Gastrocnemius medialis (tissue), 4 donors: ENCODE data around the gene HMGCL. TPM values are rescaled to one million over a fixed set of nuclear protein-coding genes. Genes with fewer than 3 reads are reported as not detected.
A peak's percentile ranks its signal among the peaks of the same experiment; 100 is the strongest.
"Not testable (repeated sequence)": the region's sequence is repeated elsewhere in the genome, so short reads cannot be mapped to it uniquely, and the experiment has no call there.

Experiments used
- ATAC-seq, 2 donors: fragments of 150-250 bp; one replicate each; pipeline ENCODE4 v1.9.1; 2016
- DNase-seq, 2 donors: peaks; one replicate each; pipeline ENCODE4 v3.0.0-alpha.2; 2019
- H3K27ac ChIP-seq, 4 donors: fragments of 200-600 bp; sonication (generic); 1 replicate in 1 of 4; 2 replicates in 3 of 4; pipeline ENCODE4 v1.5.1; 2016 to 2018; ENCODE audit warnings: mild to moderate bottlenecking in 2 of 4, moderate library complexity in 1 of 4
- H3K27me3 ChIP-seq, 3 donors: fragments of 200-600 bp; sonication (generic) in 2 of 3; 1 replicate in 1 of 3; 2 replicates in 2 of 3; pipeline versions ENCODE4 v1.5.1 to v1.6.0; 2016 to 2019; ENCODE audit warnings: mild to moderate bottlenecking in 1 of 3, moderate library complexity in 1 of 3
- H3K36me3 ChIP-seq, 2 donors: fragments of 200-600 bp; sonication (generic) in 1 of 2; one replicate each; pipeline ENCODE4 v1.5.1; 2017 to 2018
- H3K4me1 ChIP-seq, 2 donors: fragments of 200-600 bp; sonication (generic) in 1 of 2; one replicate each; pipeline ENCODE4 v1.5.1; 2016 to 2017; ENCODE audit warnings: mild to moderate bottlenecking in 2 of 2
- H3K4me3 ChIP-seq, 4 donors: fragments of 200-600 bp; sonication (generic) in 3 of 4; 1 replicate in 1 of 4; 2 replicates in 3 of 4; pipeline ENCODE4 v1.5.1; 2016 to 2019; ENCODE audit warnings: mild to moderate bottlenecking in 2 of 4
- H3K9me3 ChIP-seq, 3 donors: fragments of 200-600 bp; sonication (generic) in 2 of 3; 1 replicate in 1 of 3; 2 replicates in 2 of 3; pipeline ENCODE4 v1.5.1; 2016 to 2019
- POLR2A ChIP-seq, 2 donors: fragments of 450-650 bp; IDR thresholded peaks; one replicate each; pipeline ENCODE4 v1.6.1; 2017; ENCODE audit warnings: antibody characterized with exemption in 2 of 2, mild to moderate bottlenecking in 2 of 2, moderate library complexity in 2 of 2
- in situ Hi-C, 4 donors: fragments of 200-750 bp; cut with MboI; loops; one replicate each; pipeline versions ENCODE4 v1.15.0 to v1.8.0; 2017; ENCODE audit warnings: low sequenced_read_pairs in 4 of 4
- intact Hi-C: fragments of 100-400 bp; cut with DNase I; formaldehyde crosslinking; loops from one replicate; pipeline ENCODE4 v1.15.1; 2023; ENCODE audit warnings: low total_unique reads
- total RNA-seq, 4 donors: library from RNA; depleted of rRNA; stranded (reverse); fragments of >200 nt; gene quantifications; one replicate each; pipeline versions ENCODE4 v1.1.0 to v1.2.3, GENCODE V29; 2016
- TF ChIP-seq, protein P1 (sequence below), 5 experiments: fragments of 450-650 bp in 3 of 5; fragments of 200-600 bp in 2 of 5; sonication (generic) in 2 of 5; IDR thresholded peaks in 4 of 5; conservative IDR thresholded peaks in 1 of 5; 1 replicate in 4 of 5; 2 replicates in 1 of 5; pipeline ENCODE4 v1.5.1; 2016 to 2019; ENCODE audit warnings: antibody characterized with exemption in 5 of 5, mild to moderate bottlenecking in 3 of 5, moderate library complexity in 3 of 5

The HMGCL gene
- total RNA-seq, 4 donors from 2014 or later = 19.1 to 30.0 (median 29.5) TPM

DNA sequence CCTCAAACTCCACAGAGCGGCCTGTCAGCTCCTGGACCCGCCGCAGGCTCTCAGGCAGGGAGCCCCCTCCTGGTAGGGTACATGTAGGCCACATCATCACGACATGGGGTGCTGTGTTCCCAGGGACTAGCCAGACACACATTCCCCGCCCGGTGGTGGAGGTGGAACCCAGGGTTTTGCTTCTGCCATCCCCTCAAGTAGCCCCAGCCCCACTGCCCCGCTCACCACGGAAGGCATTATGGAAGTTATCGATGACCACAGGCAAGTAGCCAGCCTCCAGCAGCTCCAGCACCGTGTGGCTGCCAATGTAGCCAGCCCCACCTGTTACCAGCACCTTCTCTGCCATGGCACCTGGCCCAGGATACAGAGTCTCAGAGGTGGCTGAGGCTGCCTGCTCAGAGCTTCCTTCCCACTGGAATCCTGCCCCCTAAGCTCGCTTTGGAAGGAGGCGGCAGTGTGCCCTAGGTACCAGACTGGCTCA is 26.5 kb downstream of the HMGCL start:
- no peaks in the 10 kb centered on the region for H3K27me3 ChIP-seq
- intact Hi-C loops (no loop called here), in situ Hi-C loops (no loop called here)
- H3K27ac ChIP-seq = peak overlapping the region; percentile 87 to 98 (median 94)
- TF ChIP-seq POLR2A (IDR thresholded peaks at IDR 0.05) = no peak
- TF ChIP-seq, protein P1, sequence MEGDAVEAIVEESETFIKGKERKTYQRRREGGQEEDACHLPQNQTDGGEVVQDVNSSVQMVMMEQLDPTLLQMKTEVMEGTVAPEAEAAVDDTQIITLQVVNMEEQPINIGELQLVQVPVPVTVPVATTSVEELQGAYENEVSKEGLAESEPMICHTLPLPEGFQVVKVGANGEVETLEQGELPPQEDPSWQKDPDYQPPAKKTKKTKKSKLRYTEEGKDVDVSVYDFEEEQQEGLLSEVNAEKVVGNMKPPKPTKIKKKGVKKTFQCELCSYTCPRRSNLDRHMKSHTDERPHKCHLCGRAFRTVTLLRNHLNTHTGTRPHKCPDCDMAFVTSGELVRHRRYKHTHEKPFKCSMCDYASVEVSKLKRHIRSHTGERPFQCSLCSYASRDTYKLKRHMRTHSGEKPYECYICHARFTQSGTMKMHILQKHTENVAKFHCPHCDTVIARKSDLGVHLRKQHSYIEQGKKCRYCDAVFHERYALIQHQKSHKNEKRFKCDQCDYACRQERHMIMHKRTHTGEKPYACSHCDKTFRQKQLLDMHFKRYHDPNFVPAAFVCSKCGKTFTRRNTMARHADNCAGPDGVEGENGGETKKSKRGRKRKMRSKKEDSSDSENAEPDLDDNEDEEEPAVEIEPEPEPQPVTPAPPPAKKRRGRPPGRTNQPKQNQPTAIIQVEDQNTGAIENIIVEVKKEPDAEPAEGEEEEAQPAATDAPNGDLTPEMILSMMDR (IDR thresholded peaks at IDR 0.05 in 4 of 5, conservative IDR thresholded peaks at IDR 0.05 in 1 of 5) = no peak
- DNase-seq (no peak), ATAC-seq (no peak)
- H3K9me3 ChIP-seq = no peaks in the 10 kb centered on the region
- H3K4me1 ChIP-seq = peaks cover 16 to 25% of the 10 kb centered on the region in 2 donors
- H3K4me3 ChIP-seq = peak overlapping the region in 1 of 4 donors; percentile 72
- peaks cover 0 to 20% of the 10 kb centered on the region in 2 donors for H3K36me3 ChIP-seq

DNA sequence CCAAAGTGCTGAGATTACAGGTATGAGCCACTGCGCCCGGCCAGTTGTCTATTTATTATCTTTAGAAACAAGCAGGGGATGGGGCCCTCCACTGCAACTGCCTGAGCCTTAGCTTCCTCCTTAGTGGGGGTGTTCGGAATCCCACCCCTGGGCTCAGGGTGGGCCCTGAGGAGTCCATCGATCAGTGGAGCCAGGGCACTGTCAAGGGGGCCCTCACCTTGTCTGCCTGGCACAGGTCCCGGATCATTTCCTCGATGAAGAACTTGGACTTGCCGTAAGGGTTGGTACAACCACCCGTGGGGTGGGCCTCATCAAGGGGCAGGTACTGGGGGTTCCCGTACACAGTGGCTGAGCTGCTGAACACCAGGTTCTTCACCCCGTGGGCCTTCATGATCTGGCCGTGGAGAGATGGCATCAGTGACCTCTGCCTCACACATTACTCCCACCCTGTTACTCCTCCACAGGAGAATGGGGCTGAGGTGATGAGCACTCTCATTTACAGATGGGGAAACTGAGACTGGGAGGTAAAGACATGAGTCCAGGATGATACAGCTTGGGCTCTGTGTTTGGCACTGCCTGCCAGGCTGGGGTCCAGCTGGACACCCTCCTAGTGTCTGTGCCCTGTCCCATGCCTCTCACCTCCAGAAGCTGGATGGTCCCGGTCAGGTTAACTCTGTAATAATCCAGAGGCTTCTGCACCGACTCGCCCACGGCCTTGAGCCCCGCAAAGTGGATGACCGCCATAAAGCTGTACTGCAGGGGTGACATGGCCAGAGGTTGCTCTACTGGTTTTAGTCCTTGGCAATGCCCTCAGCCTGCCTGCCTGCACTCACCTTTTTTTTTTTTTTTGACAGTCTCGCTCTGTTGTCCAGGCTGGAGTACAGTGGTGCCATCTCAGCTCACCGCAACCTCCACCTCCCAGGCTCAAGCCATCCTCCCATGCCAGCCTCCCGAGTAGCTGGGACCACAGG is 27.5 kb downstream of the HMGCL start:
- in situ Hi-C loops = no loop called here

DNA sequence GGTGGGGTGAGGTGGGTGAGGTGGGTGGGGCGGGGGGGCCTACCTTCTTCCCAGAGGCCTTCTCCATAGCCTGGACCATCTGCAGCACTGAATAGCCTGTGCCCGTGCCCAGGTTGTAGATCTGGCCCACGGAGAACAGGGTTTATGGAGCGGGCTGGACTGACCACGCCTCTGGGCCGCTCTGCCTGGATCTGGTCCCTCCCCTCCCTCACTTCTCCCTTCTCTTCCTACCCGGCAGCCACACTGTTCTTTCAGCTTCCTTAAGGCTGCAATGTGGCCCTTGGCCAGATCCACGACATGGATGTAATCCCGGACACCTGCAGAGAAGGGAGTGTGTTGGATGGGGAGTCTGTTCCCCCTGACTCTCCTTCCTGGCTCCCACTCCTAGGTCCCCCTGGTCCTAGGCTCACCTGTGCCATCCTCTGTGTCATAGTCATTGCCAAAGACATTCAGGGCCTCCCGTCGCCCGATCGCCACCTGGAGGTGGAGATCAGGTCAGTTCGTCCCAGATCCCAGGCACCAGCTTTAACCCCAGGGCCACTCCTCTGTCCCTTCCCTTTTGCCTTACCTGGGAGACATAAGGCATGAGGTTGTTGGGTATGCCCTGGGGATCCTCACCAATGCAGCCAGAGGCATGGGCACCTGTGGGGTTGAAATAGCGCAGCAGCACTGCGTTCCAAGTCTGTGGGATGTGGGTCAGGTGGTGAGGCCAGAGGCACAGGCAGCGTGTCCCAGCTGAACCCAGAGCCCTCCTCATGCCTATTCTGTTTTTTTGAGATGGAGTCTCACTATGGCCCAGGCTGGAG is 28.6 kb downstream of the HMGCL start:
- Histone ChIP-seq H3K4me1 (peaks cover 21 to 39% of the 10 kb centered on the region in 2 donors), H3K9me3 (no peaks in the 10 kb centered on the region), H3K27me3 (no peaks in the 10 kb centered on the region), H3K36me3 (peaks cover 0 to 28% of the 10 kb centered on the region in 2 donors), H3K4me3 (no peak overlapping the region), H3K27ac (no peak overlapping the region)
- in situ Hi-C loops (no loop called here), intact Hi-C loops (no loop called here)
- no peak for ATAC-seq
- no peak for DNase-seq
- no peak for TF ChIP-seq POLR2A (IDR thresholded peaks at IDR 0.05)
- TF ChIP-seq, protein P1 (IDR thresholded peaks at IDR 0.05 in 4 of 5, conservative IDR thresholded peaks at IDR 0.05 in 1 of 5) = peak in 1 of 5 experiments; percentile 20

More for the DNA sequence above, 27.5 kb downstream of the HMGCL start:
- no peaks in the 10 kb centered on the region for H3K9me3 ChIP-seq
- ATAC-seq (no peak), DNase-seq (no peak)
- peaks cover 16 to 30% of the 10 kb centered on the region in 2 donors for H3K4me1 ChIP-seq
- TF ChIP-seq, protein P1 (IDR thresholded peaks at IDR 0.05 in 4 of 5, conservative IDR thresholded peaks at IDR 0.05 in 1 of 5) = no peak
- no peak for TF ChIP-seq POLR2A (IDR thresholded peaks at IDR 0.05)
- no peak overlapping the region for H3K27ac ChIP-seq
- no peaks in the 10 kb centered on the region for H3K27me3 ChIP-seq
- H3K36me3 ChIP-seq = peaks cover 0 to 28% of the 10 kb centered on the region in 2 donors
- H3K4me3 ChIP-seq = no peak overlapping the region
- intact Hi-C loops = no loop called here

DNA sequence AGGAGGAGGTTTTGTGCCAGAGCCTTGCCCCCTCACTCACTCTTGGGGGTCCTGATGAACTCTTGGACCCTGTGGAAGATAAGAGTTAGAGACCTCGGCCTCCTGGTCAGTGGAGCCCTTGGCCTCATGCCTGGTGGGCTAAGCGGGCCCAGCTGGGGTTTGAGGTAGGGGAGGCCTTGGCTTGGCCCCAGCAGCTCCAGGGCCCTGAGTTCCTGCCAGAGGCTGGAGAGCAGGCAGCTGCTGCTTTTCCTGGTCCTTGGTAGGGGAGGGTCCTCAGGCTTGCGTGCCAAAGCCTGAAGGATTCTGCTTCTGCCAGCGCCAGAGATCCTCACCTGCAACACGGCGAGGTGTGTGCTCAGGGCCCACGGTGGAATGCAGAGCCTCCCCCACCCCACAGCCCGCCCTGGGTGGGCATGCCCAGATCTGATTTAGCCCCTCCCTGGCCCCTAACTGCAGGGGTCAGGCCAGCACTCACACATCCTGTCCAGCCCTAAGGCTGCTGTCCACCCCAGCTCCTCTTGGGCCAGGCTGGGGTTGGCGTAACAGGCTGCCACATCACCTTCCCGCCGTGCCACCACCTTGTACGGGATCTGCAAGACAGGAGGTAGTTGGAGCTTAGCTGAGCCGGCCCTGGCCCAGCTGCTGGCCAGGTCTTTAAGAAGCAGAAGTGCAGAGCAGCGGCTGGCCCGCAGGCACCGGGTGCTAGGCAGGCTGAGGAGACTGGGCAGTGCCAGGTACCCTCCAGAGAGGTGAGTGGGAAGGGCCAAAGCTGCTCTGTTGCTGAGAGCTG is 29.4 kb downstream of the HMGCL start:
- Histone ChIP-seq H3K27me3 (no peaks in the 10 kb centered on the region), H3K4me1 (peaks cover 18 to 35% of the 10 kb centered on the region in 2 donors), H3K4me3 (no peak overlapping the region), H3K27ac (no peak overlapping the region), H3K36me3 (peaks cover 0 to 28% of the 10 kb centered on the region in 2 donors), H3K9me3 (no peaks in the 10 kb centered on the region)
- DNase-seq (no peak), ATAC-seq (no peak)
- in situ Hi-C loops (no loop called here), intact Hi-C loops (no loop called here)
- no peak for TF ChIP-seq POLR2A (IDR thresholded peaks at IDR 0.05)
- TF ChIP-seq, protein P1 (IDR thresholded peaks at IDR 0.05 in 4 of 5, conservative IDR thresholded peaks at IDR 0.05 in 1 of 5) = no peak

DNA sequence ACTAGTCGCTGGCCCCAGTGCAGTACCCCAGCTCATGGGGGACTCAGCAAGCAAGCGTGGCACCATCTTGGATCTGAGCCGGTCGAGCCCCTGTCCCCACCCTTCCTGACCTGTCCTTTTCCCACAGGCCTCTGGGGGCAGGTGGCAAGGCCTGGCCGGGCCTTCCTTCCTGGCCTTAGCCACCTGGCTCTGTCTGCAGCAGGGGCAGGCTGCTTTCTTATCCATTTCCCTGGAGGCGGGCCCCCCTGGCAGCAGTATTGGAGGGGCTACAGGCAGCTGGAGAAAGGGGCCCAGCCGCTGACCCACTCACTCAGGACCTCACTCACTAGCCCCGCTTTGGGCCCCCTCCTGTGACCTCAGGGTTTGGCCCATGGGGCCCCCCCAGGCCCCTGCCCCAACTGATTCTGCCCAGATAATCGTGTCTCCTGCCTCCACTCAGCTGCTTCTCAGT is 30.5 kb downstream of the HMGCL start:
- intact Hi-C loops, H3K9me3 ChIP-seq, H3K27ac ChIP-seq, DNase-seq, ATAC-seq, H3K4me3 ChIP-seq, H3K27me3 ChIP-seq, in situ Hi-C loops: not testable (repeated sequence)
- Histone ChIP-seq H3K4me1 (peaks cover 23 to 35% of the 10 kb centered on the region in 2 donors), H3K36me3 (peaks cover 0 to 28% of the 10 kb centered on the region in 2 donors)
